Measurements from ENCODE around the gene BBX. TPM values are rescaled to one million over a fixed set of nuclear protein-coding genes. Genes with fewer than 3 reads are reported as not detected.

Gene BBX
- total and polyA plus RNA-seq, 2 donors from 2014 or later = 8.1 to 85.8 TPM

GRCh38 chr3:107592073-107592472, 69.3 kb downstream of the BBX start:
- Histone ChIP-seq H3K4me1 (ENCODE audit: control insufficient read depth in 2 of 3, insufficient read depth in 2 of 3, low read depth in 1 of 3, low read length in 3 of 3) (no peaks in the 10 kb centered on the region), H3K9me3 (ENCODE audit: control insufficient read depth in 2 of 3, insufficient read depth in 1 of 3, low read length in 3 of 3) (no peaks in the 10 kb centered on the region), H3K36me3 (ENCODE audit: control insufficient read depth in 2 of 3, insufficient read depth in 3 of 3, low read length in 3 of 3) (no peaks in the 10 kb centered on the region), H3K9ac (ENCODE audit: low read length in 3 of 3) (no peak overlapping the region), H3K27me3 (ENCODE audit: control insufficient read depth, insufficient read depth, low read length) (no peaks in the 10 kb centered on the region), H3K27ac (ENCODE audit: low read depth in 2 of 2, low read length in 2 of 2) (no peak overlapping the region), H3K4me3 (ENCODE audit: low read length in 3 of 3) (no peak overlapping the region)
- intact Hi-C loops (cut with DNase I) = no loop called here
- FAIRE-seq = no peak
- DNase-seq = no peak
- TF ChIP-seq CTCF (IDR thresholded peaks at IDR 0.05; ENCODE audit: borderline replicate concordance, extremely low read depth, insufficient read depth) = no peak

GRCh38 chr3:107594870-107595269, 72.1 kb downstream of the BBX start:
- no peak for DNase-seq
- no peak for FAIRE-seq
- Histone ChIP-seq H3K27ac (ENCODE audit: low read depth in 2 of 2, low read length in 2 of 2) (no peak overlapping the region), H3K9me3 (ENCODE audit: control insufficient read depth in 2 of 3, insufficient read depth in 1 of 3, low read length in 3 of 3) (no peaks in the 10 kb centered on the region), H3K4me1 (ENCODE audit: control insufficient read depth in 2 of 3, insufficient read depth in 2 of 3, low read depth in 1 of 3, low read length in 3 of 3) (peaks cover 0 to 13% (median 2%) of the 10 kb centered on the region in 3 donors), H3K4me3 (ENCODE audit: low read length in 3 of 3) (no peak overlapping the region), H3K9ac (ENCODE audit: low read length in 3 of 3) (no peak overlapping the region), H3K27me3 (ENCODE audit: control insufficient read depth, insufficient read depth, low read length) (no peaks in the 10 kb centered on the region), H3K36me3 (ENCODE audit: control insufficient read depth in 2 of 3, insufficient read depth in 3 of 3, low read length in 3 of 3) (no peaks in the 10 kb centered on the region)
- no peak for TF ChIP-seq CTCF (IDR thresholded peaks at IDR 0.05; ENCODE audit: borderline replicate concordance, extremely low read depth, insufficient read depth)
- intact Hi-C loops (cut with DNase I) = no loop called here

GRCh38 chr3:107596639-107597038, 73.9 kb downstream of the BBX start:
- intact Hi-C loops (cut with DNase I) = no loop called here
- no peak for FAIRE-seq

More at GRCh38 chr3:107596639-107597038, 73.9 kb downstream of the BBX start:
- no peak overlapping the region for H3K27ac ChIP-seq (ENCODE audit: low read depth in 2 of 2, low read length in 2 of 2)
- H3K27me3 ChIP-seq (ENCODE audit: control insufficient read depth, insufficient read depth, low read length) = no peaks in the 10 kb centered on the region
- H3K9me3 ChIP-seq (ENCODE audit: control insufficient read depth in 2 of 3, insufficient read depth in 1 of 3, low read length in 3 of 3) = peaks cover 0 to under 1% (median 0%) of the 10 kb centered on the region in 3 donors
- H3K9ac ChIP-seq (ENCODE audit: low read length in 3 of 3) = no peak overlapping the region
- H3K36me3 ChIP-seq (ENCODE audit: control insufficient read depth in 2 of 3, insufficient read depth in 3 of 3, low read length in 3 of 3) = no peaks in the 10 kb centered on the region
- no peak for TF ChIP-seq CTCF (IDR thresholded peaks at IDR 0.05; ENCODE audit: borderline replicate concordance, extremely low read depth, insufficient read depth)
- H3K4me3 ChIP-seq (ENCODE audit: low read length in 3 of 3) = no peak overlapping the region
- H3K4me1 ChIP-seq (ENCODE audit: control insufficient read depth in 2 of 3, insufficient read depth in 2 of 3, low read depth in 1 of 3, low read length in 3 of 3) = peaks cover 0 to 13% (median 2%) of the 10 kb centered on the region in 3 donors
- DNase-seq = no peak

All from kidney (tissue), 14 donors.